ENCODE measurements around the gene IFNG-AS1.

IFNG-AS1 gene

GRCh38 chr12:67994046-67994445 is 4.8 kb downstream of the IFNG-AS1 start:
- DNase-seq = no peak

- DNase-seq = no peak
These were observed 7.1 kb downstream of the IFNG-AS1 start for GRCh38 chr12:67996347-67996746.

DNA sequence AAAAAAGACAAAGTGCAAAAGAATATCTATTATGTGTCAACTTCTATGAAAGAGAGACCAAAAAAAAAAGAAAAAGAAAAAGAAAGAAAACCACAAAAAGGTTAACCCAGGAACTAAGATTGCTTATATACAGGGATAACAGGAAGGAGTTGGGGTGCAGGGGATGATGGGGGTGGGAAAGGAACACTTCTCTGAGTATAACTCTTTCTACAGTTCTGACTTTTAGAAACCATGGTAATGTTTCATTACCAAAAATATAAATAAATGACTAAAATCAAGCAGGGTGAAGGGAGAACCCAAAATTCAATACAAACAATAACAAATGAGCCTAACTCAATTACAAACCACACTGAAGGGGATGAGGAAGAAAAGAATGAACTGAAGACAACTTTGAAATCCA is 9.1 kb downstream of the IFNG-AS1 start:
- DNase-seq = no peak

DNA sequence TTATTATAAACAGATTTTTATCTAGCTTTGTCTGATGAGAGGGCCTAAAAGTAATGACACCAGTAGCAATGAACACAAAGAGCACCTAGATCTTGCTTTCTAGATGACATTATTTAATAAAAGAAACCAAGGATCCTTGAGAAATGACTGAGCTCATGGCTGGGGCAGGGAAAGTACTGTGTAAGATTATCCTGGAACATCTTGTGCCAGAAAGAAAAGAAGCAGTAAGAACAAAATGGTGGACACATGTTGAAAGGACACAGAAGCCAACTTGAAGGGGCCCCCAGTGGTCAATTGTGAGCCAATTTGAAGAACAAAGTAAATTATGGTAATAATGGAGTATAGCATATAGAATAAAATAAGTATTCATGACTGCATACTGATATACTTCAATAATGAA is 10.0 kb downstream of the IFNG-AS1 start:
- DNase-seq = no peak

DNA sequence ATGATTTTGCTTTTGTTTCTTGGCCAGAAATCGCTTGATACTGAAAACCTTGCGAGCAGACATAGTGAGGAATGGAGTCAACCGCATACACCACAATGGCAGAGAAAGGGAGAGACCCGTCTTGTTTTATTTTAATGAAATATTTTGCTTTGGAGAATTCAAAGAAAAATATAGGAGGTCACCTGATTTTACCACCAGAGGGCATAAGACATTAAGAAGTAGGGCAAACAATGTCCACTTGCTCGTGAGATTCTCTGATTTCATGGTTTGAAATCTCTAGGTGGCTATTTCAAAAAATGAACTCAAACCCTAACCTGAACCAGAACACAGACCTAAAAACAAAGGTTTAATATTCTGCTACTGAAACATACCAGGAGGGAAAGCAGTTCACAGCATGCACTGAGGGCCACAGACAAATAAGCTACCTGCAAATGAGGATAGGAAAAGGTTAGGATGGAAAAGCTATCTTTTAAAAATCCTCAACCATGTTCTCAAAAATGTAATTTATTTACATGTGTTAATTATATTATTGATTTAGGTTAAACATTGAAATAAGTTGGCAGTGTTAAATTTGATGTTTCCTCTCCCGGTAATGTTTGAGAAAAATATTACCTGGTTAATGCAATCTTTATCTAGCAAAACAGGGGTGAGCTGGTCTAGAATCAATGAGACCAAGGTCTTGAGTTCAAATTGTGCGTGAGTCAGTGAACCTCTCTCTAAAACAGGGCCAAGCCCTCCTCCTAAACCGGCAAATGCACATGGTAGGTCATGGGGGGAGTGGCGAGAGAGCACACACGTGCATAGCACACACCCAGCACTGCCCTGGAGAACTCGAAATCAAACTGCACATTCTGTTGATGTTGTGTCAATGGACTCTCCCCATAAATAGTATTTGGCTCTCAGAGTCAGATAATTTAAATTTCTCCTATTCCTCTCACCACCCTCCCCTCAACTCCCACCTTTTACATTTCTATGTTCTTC is 12.5 kb downstream of the IFNG-AS1 start:
- DNase-seq = peak; percentile 44

GRCh38 chr12:68003777-68004176 is 14.5 kb downstream of the IFNG-AS1 start:
- no peak for DNase-seq

GRCh38 chr12:68007033-68007432 is 17.8 kb downstream of the IFNG-AS1 start:
- DNase-seq = no peak

GRCh38 chr12:68007466-68007865 is 18.2 kb downstream of the IFNG-AS1 start:
- peak; percentile 71 for DNase-seq

GRCh38 chr12:68011206-68011881 is 22.1 kb downstream of the IFNG-AS1 start:
- no peak for DNase-seq

- peak; percentile 72 for DNase-seq
These were observed 22.6 kb downstream of the IFNG-AS1 start for GRCh38 chr12:68011882-68012207.

DNA sequence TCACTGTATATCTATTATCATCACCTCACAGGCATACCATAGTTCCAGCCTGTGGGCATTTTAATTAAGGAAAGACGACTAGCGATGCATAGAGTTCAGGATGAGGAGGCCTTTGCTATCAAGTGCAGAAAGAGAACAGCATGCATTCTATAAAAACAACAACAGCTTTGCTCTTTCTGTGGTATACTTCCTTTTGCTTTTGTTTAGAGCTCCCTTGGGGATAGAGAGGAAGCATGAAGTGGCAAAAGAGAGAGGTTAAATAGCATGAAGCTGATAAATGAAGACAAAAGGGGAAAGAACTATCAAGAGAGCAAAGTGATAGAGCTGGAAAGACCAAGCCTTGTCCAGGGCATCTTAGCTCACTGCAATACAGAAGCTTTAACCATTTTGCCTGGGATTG is 23.5 kb downstream of the IFNG-AS1 start:
- peak; percentile 23 for DNase-seq

DNA sequence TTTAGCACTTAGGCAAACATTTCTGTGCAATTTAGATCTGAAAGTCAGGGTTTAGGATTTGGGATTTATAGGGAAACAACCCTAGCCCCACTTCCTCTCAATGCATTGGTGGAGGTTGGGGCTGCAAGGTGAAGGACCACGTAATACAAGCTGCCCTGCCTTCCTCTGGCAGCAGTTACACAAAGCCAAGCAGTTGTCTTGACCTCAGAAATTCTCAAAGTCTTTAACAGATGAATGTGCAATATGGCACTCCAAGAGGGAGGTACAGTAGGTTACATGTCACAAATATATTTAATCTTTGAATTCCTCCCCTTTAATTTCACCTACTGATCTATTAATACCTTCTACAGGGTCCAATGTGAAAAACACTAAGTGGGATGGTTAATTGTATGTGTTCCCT is 23.9 kb downstream of the IFNG-AS1 start:
- DNase-seq = no peak

- DNase-seq = no peak
These were observed 26.9 kb downstream of the IFNG-AS1 start for GRCh38 chr12:68016136-68016535.

GRCh38 chr12:68018315-68018714 is 29.1 kb downstream of the IFNG-AS1 start:
- no peak for DNase-seq

DNA sequence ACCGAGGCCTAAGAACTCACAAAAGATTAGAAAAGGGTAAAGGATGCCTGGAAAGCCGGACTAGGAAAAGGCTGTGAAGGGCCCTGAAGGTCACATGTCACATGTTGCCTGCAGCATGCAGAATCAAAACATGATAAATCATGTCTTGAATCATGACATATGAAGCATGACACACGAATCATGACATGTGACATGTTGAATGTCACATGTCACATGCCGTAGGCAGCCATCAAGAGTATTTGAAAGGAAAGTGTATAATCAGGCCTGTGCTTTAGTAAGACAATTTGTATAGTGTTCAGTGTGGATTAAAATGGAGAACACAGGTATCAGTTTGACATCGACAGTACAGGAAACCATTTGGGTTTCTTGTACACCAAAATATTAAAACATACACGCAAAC is 30.8 kb downstream of the IFNG-AS1 start:
- no peak for DNase-seq

DNA sequence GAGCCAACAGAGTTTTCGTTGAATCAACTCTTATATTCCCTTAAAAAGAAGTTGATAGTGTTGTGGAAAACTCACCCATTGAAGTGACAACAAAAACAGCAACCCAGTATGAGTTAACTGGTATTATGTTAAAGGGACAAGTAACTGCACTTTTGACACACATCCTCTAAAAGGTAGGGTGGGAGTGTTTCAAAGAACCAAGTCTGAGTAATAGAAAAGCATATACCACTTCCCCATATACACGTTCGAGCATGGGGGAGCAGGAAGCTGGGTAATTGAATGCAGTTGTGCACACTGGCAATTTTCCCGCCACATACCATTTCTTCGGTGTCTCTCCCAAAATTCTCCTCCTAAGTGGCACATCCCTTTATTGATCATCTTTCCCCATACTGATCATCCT is 31.5 kb downstream of the IFNG-AS1 start:
- DNase-seq = peak; percentile 11

GRCh38 chr12:68028647-68029046 is 39.4 kb downstream of the IFNG-AS1 start:
- DNase-seq = no peak

- no peak for DNase-seq
These were observed 41.0 kb downstream of the IFNG-AS1 start for GRCh38 chr12:68030248-68030647.

GRCh38 chr12:68031174-68031573 is 41.9 kb downstream of the IFNG-AS1 start:
- DNase-seq = no peak

- DNase-seq = no peak
These were observed 42.9 kb downstream of the IFNG-AS1 start for GRCh38 chr12:68031881-68032739.

- DNase-seq = no peak
These were observed 45.3 kb downstream of the IFNG-AS1 start for GRCh38 chr12:68034567-68034966.

DNA sequence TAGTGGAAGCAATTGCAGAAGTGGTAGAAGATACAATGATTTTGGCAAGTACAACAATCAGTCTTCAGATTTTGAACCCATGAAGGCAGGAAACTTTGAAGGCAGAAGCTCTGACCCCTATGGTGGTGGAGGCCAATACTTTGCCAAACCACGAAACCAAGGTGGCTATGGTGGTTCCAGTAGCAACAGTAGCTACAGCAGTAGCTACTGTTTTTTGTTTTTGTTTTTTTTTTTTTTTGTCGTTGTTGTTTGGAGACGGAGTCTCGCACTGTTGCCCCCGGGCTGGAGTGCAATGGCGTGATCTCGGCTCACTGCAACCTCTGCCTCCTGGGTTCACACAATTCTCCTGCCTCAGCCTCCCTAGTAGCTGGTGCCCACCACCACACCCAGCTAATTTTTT is 47.4 kb downstream of the IFNG-AS1 start:
- no peak for DNase-seq

All from fibroblast of skin of scalp (primary cell).